Activated T-cell treated with anti-CD3 and anti-CD28 coated beads, Interleukin-2, amount 50 U/mL, for 72 hours (primary cell): ENCODE results near the gene TLE2. TPM values are rescaled to one million over a fixed set of nuclear protein-coding genes. Genes with fewer than 3 reads are reported as not detected.

Experiments
- ATAC-seq, 2 donors: fragments of 150-1000 bp; cut with Tn5 transposase; replicated peaks in 1 of 2; 2 replicates each; pipeline ENCODE4 v1.10.0; 2021; ENCODE audit warnings: moderate library complexity in 2 of 2, mild to moderate bottlenecking in 1 of 2
- DNase-seq, 2 donors: peaks; one replicate each; pipeline ENCODE4 v3.0.0; 2021 to 2022; ENCODE audit warnings: mixed read lengths in 1 of 2
- H3K27ac Mint-ChIP-seq: one replicate; pipeline ENCODE4 v1.8.0; 2022; ENCODE audit warnings: mild to moderate bottlenecking, moderate library complexity, mixed read lengths
- H3K27me3 Mint-ChIP-seq: one replicate; pipeline ENCODE4 v1.8.0; 2022; ENCODE audit warnings: low read depth, mixed read lengths
- H3K36me3 Mint-ChIP-seq, 2 donors: one replicate each; pipeline ENCODE4 v1.8.0; 2022; ENCODE audit warnings: mixed read lengths in 2 of 2, mild to moderate bottlenecking in 1 of 2; ENCODE audit not compliant: insufficient read depth in 2 of 2
- H3K4me1 Mint-ChIP-seq: one replicate; pipeline ENCODE4 v1.8.0; 2022; ENCODE audit warnings: low read depth, mixed read lengths
- H3K4me3 Mint-ChIP-seq, 2 donors: one replicate each; pipeline ENCODE4 v1.8.0; 2022; ENCODE audit warnings: mild to moderate bottlenecking in 2 of 2, mixed read lengths in 2 of 2, moderate library complexity in 2 of 2
- H3K9me3 Mint-ChIP-seq, 2 donors: one replicate each; pipeline ENCODE4 v1.8.0; 2022; ENCODE audit warnings: mixed read lengths in 2 of 2
- total RNA-seq, 2 donors: library from RNA; stranded (reverse); gene quantifications; one replicate each; pipeline ENCODE4 v1.2.3, GENCODE V29; 2022

TLE2 gene
- total RNA-seq, 2 donors from 2014 or later, result 12.4 to 16.5 TPM

GRCh38 chr19:3061182-3062161, 32.4 kb upstream of the TLE2 start:
- Mint-ChIP-seq H3K9me3 (no peaks in the 10 kb centered on the region), H3K27me3 (no peaks in the 10 kb centered on the region), H3K4me1 (peaks cover 59% of the 10 kb centered on the region), H3K27ac (peak overlapping the region; percentile 91), H3K36me3 (peaks cover 5 to 9% of the 10 kb centered on the region in 2 donors), H3K4me3 (peak overlapping the region; percentile 87 to 94)
- DNase-seq, result peak; percentile 60 to 69
- peak; percentile 56 to 68 for ATAC-seq

GRCh38 chr19:3060857-3061181, 31.7 kb upstream of the TLE2 start:
- Mint-ChIP-seq H3K4me1 (peaks cover 53% of the 10 kb centered on the region), H3K36me3 (peaks cover 5 to 9% of the 10 kb centered on the region in 2 donors), H3K27ac (peak overlapping the region; percentile 91), H3K9me3 (no peaks in the 10 kb centered on the region), H3K27me3 (no peaks in the 10 kb centered on the region), H3K4me3 (peak overlapping the region; percentile 87 to 94)
- ATAC-seq, result no peak
- no peak for DNase-seq

- ATAC-seq (no peak), DNase-seq (no peak)
- H3K36me3 Mint-ChIP-seq, result peaks cover 5 to 9% of the 10 kb centered on the region in 2 donors
- H3K9me3 Mint-ChIP-seq, result no peaks in the 10 kb centered on the region
- peak overlapping the region; percentile 48 for H3K27ac Mint-ChIP-seq
- H3K4me3 Mint-ChIP-seq, result peak overlapping the region; percentile 33 to 87
- H3K27me3 Mint-ChIP-seq, result no peaks in the 10 kb centered on the region
- H3K4me1 Mint-ChIP-seq, result peaks cover 47% of the 10 kb centered on the region
These were observed 30.6 kb upstream of the TLE2 start for GRCh38 chr19:3059653-3060052.

- H3K9me3 Mint-ChIP-seq, result no peaks in the 10 kb centered on the region
- no peaks in the 10 kb centered on the region for H3K27me3 Mint-ChIP-seq
- H3K36me3 Mint-ChIP-seq, result peaks cover 5 to 9% of the 10 kb centered on the region in 2 donors
- H3K27ac Mint-ChIP-seq, result peak overlapping the region; percentile 24
- no peak for DNase-seq
- no peak overlapping the region for H3K4me3 Mint-ChIP-seq
- H3K4me1 Mint-ChIP-seq, result peaks cover 47% of the 10 kb centered on the region
- ATAC-seq, result no peak
These were observed 29.8 kb upstream of the TLE2 start for GRCh38 chr19:3058821-3059314.

GRCh38 chr19:3058009-3058820, 29.1 kb upstream of the TLE2 start:
- DNase-seq, result no peak
- peaks cover 42% of the 10 kb centered on the region for H3K4me1 Mint-ChIP-seq
- H3K36me3 Mint-ChIP-seq, result peaks cover 5 to 9% of the 10 kb centered on the region in 2 donors
- no peak overlapping the region for H3K27ac Mint-ChIP-seq
- no peaks in the 10 kb centered on the region for H3K9me3 Mint-ChIP-seq
- H3K4me3 Mint-ChIP-seq, result no peak overlapping the region
- no peaks in the 10 kb centered on the region for H3K27me3 Mint-ChIP-seq
- ATAC-seq, result no peak

GRCh38 chr19:3057275-3057714, 28.2 kb upstream of the TLE2 start:
- Mint-ChIP-seq H3K4me1 (peaks cover 37% of the 10 kb centered on the region), H3K9me3 (no peaks in the 10 kb centered on the region), H3K27me3 (no peaks in the 10 kb centered on the region), H3K27ac (no peak overlapping the region), H3K4me3 (no peak overlapping the region), H3K36me3 (peaks cover 5 to 7% of the 10 kb centered on the region in 2 donors)
- DNase-seq (no peak), ATAC-seq (no peak)

GRCh38 chr19:3056417-3057088, 27.5 kb upstream of the TLE2 start:
- DNase-seq (no peak), ATAC-seq (no peak)
- no peaks in the 10 kb centered on the region for H3K9me3 Mint-ChIP-seq
- H3K4me1 Mint-ChIP-seq, result peaks cover 37% of the 10 kb centered on the region
- no peaks in the 10 kb centered on the region for H3K27me3 Mint-ChIP-seq
- peaks cover 5 to 7% of the 10 kb centered on the region in 2 donors for H3K36me3 Mint-ChIP-seq
- no peak overlapping the region for H3K4me3 Mint-ChIP-seq
- no peak overlapping the region for H3K27ac Mint-ChIP-seq

- no peaks in the 10 kb centered on the region for H3K9me3 Mint-ChIP-seq
- DNase-seq, result no peak
- no peaks in the 10 kb centered on the region for H3K27me3 Mint-ChIP-seq
- no peak overlapping the region for H3K4me3 Mint-ChIP-seq
- H3K27ac Mint-ChIP-seq, result no peak overlapping the region
- ATAC-seq, result no peak
- peaks cover 36% of the 10 kb centered on the region for H3K4me1 Mint-ChIP-seq
- peaks cover 5 to 6% of the 10 kb centered on the region in 2 donors for H3K36me3 Mint-ChIP-seq
These were observed 26.8 kb upstream of the TLE2 start for GRCh38 chr19:3055741-3056416.

GRCh38 chr19:3054972-3055740, 26.1 kb upstream of the TLE2 start:
- H3K36me3 Mint-ChIP-seq, result peaks cover 2% of the 10 kb centered on the region in 2 donors
- peaks cover 28% of the 10 kb centered on the region for H3K4me1 Mint-ChIP-seq
- H3K4me3 Mint-ChIP-seq, result no peak overlapping the region

GRCh38 chr19:3054265-3054971, 25.3 kb upstream of the TLE2 start:
- ATAC-seq (peak in 1 of 2 donors; percentile 8), DNase-seq (no peak)
- Mint-ChIP-seq H3K36me3 (peaks cover 2% of the 10 kb centered on the region in 2 donors), H3K27me3 (no peaks in the 10 kb centered on the region), H3K9me3 (no peaks in the 10 kb centered on the region), H3K4me3 (no peak overlapping the region), H3K4me1 (peaks cover 21% of the 10 kb centered on the region), H3K27ac (no peak overlapping the region)

More at GRCh38 chr19:3054972-3055740, 26.1 kb upstream of the TLE2 start:
- peak in 1 of 2 donors; percentile 6 for ATAC-seq
- no peak for DNase-seq
- H3K27me3 Mint-ChIP-seq, result no peaks in the 10 kb centered on the region
- no peaks in the 10 kb centered on the region for H3K9me3 Mint-ChIP-seq
- H3K27ac Mint-ChIP-seq, result no peak overlapping the region

GRCh38 chr19:3053780-3054179, 24.7 kb upstream of the TLE2 start:
- DNase-seq (no peak), ATAC-seq (no peak)
- Mint-ChIP-seq H3K9me3 (no peaks in the 10 kb centered on the region), H3K4me3 (no peak overlapping the region), H3K4me1 (peaks cover 19% of the 10 kb centered on the region), H3K36me3 (peaks cover 2% of the 10 kb centered on the region in 2 donors), H3K27me3 (no peaks in the 10 kb centered on the region), H3K27ac (no peak overlapping the region)
